ENCODE measurements around the gene PIP5K1B. TPM values are rescaled to one million over a fixed set of nuclear protein-coding genes. Genes with fewer than 3 reads are reported as not detected.

PIP5K1B gene
- total RNA-seq, 4 donors from 2014 or later: 0.63 to 1.6 (median 0.98) TPM

GRCh38 chr9:68685770-68686169, 19.3 kb upstream of the PIP5K1B start:
- H3K36me3 ChIP-seq: no peaks in the 10 kb centered on the region
- 63 to 71% methylated on average over 3 of the region's 3 CpGs for WGBS, 2 donors
- no peak overlapping the region for H3K4me3 ChIP-seq (replicated peaks in 1 of 3)
- H3K9me3 ChIP-seq: no peaks in the 10 kb centered on the region
- peaks cover 0 to 4% of the 10 kb centered on the region in 2 donors for H3K4me1 ChIP-seq
- TF ChIP-seq POLR2A (IDR thresholded peaks at IDR 0.05) (no peak), CTCF (IDR thresholded peaks at IDR 0.05) (peak in 2 of 6 experiments; percentile 17 to 24)
- H3K27me3 ChIP-seq: no peaks in the 10 kb centered on the region
- no peak for DNase-seq
- no peak overlapping the region for H3K27ac ChIP-seq
- intact Hi-C loops (cut with DNase I): no loop called here

GRCh38 chr9:68690088-68690487, 15.0 kb upstream of the PIP5K1B start:
- Histone ChIP-seq H3K4me3 (replicated peaks in 1 of 3) (no peak overlapping the region), H3K36me3 (no peaks in the 10 kb centered on the region), H3K27me3 (no peaks in the 10 kb centered on the region), H3K4me1 (peaks cover 0 to 4% of the 10 kb centered on the region in 2 donors), H3K27ac (peak overlapping the region in 2 of 3 donors; percentile 19 to 29), H3K9me3 (no peaks in the 10 kb centered on the region)
- peak; percentile 76 to 80 for DNase-seq
- TF ChIP-seq CTCF (IDR thresholded peaks at IDR 0.05) (no peak), POLR2A (IDR thresholded peaks at IDR 0.05) (no peak)
- intact Hi-C loops (cut with DNase I): no loop called here
- WGBS, 2 donors: 16 to 34% methylated on average over 6 of the region's 6 CpGs

- Histone ChIP-seq H3K27ac (no peak overlapping the region), H3K4me3 (replicated peaks in 1 of 3) (no peak overlapping the region), H3K9me3 (no peaks in the 10 kb centered on the region), H3K4me1 (peaks cover 0 to 4% of the 10 kb centered on the region in 2 donors), H3K36me3 (no peaks in the 10 kb centered on the region), H3K27me3 (no peaks in the 10 kb centered on the region)
- TF ChIP-seq POLR2A (IDR thresholded peaks at IDR 0.05): no peak
- no peak for TF ChIP-seq CTCF (IDR thresholded peaks at IDR 0.05)
- intact Hi-C loops (cut with DNase I): no loop called here
- DNase-seq: no peak
- 81 to 85% methylated on average over 8 of the region's 8 CpGs for WGBS, 2 donors
Measured at GRCh38 chr9:68692519-68692918, 12.5 kb upstream of the PIP5K1B start.

- 77 to 78% methylated on average over 4 of the region's 4 CpGs for WGBS, 2 donors
- intact Hi-C loops (cut with DNase I): no loop called here
- TF ChIP-seq POLR2A (IDR thresholded peaks at IDR 0.05) (no peak), CTCF (IDR thresholded peaks at IDR 0.05) (no peak)
- Histone ChIP-seq H3K27ac (no peak overlapping the region), H3K4me3 (replicated peaks in 1 of 3) (no peak overlapping the region), H3K4me1 (peaks cover 0 to 4% of the 10 kb centered on the region in 2 donors), H3K36me3 (no peaks in the 10 kb centered on the region), H3K27me3 (no peaks in the 10 kb centered on the region), H3K9me3 (no peaks in the 10 kb centered on the region)
- DNase-seq: no peak
Measured at GRCh38 chr9:68694125-68694524, 10.9 kb upstream of the PIP5K1B start.

- Histone ChIP-seq H3K4me3 (replicated peaks in 1 of 3) (no peak overlapping the region), H3K4me1 (no peaks in the 10 kb centered on the region), H3K36me3 (no peaks in the 10 kb centered on the region), H3K27me3 (no peaks in the 10 kb centered on the region), H3K27ac (no peak overlapping the region), H3K9me3 (no peaks in the 10 kb centered on the region)
- DNase-seq: no peak
- TF ChIP-seq POLR2A (IDR thresholded peaks at IDR 0.05): no peak
- no peak for TF ChIP-seq CTCF (IDR thresholded peaks at IDR 0.05)
- intact Hi-C loops (cut with DNase I): no loop called here
- WGBS, 2 donors: 67 to 78% methylated on average over 4 of the region's 4 CpGs
Measured at GRCh38 chr9:68697851-68698250, 7.2 kb upstream of the PIP5K1B start.
